IPS-15b (cell line): ENCODE data around the gene THSD4.

Experiments used
- H3K27me3 ChIP-seq: one replicate; pipeline ENCODE4 v1.6.1; 2013; ENCODE audit warnings: low read length; ENCODE audit not compliant: control insufficient read depth, insufficient read depth
- H3K36me3 ChIP-seq: one replicate; pipeline ENCODE4 v1.6.1; 2013; ENCODE audit warnings: low read length; ENCODE audit not compliant: control insufficient read depth, insufficient read depth
- H3K4me1 ChIP-seq: one replicate; pipeline ENCODE4 v1.6.1; 2013; ENCODE audit warnings: mild to moderate bottlenecking, low read length; ENCODE audit not compliant: control insufficient read depth, insufficient read depth
- H3K4me3 ChIP-seq: one replicate; pipeline ENCODE4 v1.5.1; 2013; ENCODE audit warnings: low read depth, low read length
- H3K9ac ChIP-seq: one replicate; pipeline ENCODE4 v1.6.1; 2013; ENCODE audit warnings: low read depth, mild to moderate bottlenecking, low read length
- H3K9me3 ChIP-seq: one replicate; pipeline ENCODE4 v1.6.1; 2013; ENCODE audit warnings: mild to moderate bottlenecking, low read length; ENCODE audit not compliant: control insufficient read depth, insufficient read depth

Gene THSD4

DNA sequence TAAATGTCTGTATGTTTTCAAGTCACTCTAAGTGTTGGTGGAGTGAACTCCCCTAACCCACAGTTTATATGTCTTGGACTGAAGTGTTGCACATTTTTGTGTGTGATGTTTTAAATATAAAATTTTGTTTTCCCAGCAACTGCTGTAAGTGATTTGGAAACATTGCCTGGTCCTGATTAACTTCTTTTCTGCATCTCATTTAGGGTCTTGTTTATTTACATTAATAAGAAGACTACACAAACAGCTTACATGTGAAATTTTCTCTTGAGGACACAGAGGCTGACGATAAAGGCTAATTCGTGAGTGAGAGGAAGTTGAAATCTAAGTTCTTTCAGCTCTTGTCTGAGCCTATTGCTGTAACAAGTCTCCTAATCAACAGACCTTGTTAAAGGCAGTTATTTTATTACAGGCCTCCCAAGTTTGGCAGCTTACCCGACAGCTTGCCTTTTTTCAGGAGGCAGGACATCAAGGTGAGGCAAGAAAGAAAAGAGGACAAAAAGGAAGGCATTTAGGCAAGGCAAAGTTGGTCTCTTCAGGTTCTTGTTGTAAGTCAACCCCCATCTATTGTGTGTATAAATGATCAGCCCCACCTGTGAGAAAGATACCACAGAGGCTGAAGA is 517.4 kb downstream of the THSD4 start:
- Histone ChIP-seq H3K9me3 (no peaks in the 10 kb centered on the region), H3K9ac (no peak overlapping the region), H3K27me3 (no peaks in the 10 kb centered on the region), H3K4me1 (no peaks in the 10 kb centered on the region), H3K4me3 (no peak overlapping the region), H3K36me3 (no peaks in the 10 kb centered on the region)

DNA sequence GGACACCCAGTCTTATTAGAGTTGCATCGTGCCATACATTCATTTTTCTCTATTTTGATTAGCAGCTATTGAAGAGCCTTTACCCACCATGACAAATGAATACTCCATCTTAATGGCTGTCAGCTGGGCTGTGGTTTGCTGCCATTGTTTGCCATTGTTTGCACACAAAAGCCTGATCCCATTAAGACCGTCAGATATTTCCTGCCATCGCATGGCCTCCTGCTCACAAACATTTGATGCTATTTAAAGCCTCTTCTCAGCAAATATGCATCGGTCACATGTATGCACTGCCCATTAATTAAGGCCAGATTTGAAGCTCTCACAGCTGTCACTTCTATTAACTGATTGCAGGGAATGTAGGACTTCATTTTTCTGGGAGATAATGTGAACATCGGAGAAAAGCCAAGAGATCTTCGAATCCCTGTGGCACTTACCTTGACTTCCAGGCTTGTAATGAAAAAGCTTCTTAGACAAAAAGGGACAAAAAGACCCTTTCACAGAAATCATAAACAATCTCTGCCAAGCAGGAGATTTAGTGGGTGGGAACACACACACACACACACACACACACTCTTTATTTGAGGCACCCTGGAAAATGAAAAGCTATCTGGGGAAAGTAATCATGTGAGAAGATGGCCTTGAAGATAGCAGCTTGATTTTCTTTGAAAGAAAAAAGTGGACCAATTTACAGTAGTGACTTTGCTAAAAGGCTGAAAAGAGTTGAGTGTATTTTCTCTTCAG is 519.7 kb downstream of the THSD4 start:
- H3K9me3 ChIP-seq, result no peaks in the 10 kb centered on the region
- H3K9ac ChIP-seq, result no peak overlapping the region
- no peaks in the 10 kb centered on the region for H3K27me3 ChIP-seq
- H3K4me1 ChIP-seq, result no peaks in the 10 kb centered on the region
- no peaks in the 10 kb centered on the region for H3K36me3 ChIP-seq
- no peak overlapping the region for H3K4me3 ChIP-seq

DNA sequence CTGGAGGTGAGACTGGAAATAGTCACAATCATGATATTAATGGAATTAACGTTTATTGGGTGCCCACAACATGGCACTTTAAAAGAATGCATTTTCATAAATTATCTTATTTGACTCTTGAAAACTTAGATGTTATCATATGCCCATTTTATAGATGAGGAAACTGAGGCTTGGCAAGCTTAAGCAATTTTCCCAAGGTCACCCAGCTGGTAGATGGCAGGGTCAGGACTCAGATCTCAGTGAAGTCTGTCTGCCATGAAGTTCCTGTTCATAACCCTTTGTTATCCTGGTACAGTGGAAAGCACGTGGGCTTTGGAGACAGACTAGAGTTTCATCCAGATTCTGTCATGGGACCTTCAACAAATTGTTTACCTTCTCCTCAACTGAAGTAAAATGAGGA is 520.5 kb downstream of the THSD4 start:
- Histone ChIP-seq H3K9ac (no peak overlapping the region), H3K36me3 (no peaks in the 10 kb centered on the region), H3K27me3 (no peaks in the 10 kb centered on the region), H3K4me1 (no peaks in the 10 kb centered on the region), H3K9me3 (no peaks in the 10 kb centered on the region), H3K4me3 (no peak overlapping the region)

DNA sequence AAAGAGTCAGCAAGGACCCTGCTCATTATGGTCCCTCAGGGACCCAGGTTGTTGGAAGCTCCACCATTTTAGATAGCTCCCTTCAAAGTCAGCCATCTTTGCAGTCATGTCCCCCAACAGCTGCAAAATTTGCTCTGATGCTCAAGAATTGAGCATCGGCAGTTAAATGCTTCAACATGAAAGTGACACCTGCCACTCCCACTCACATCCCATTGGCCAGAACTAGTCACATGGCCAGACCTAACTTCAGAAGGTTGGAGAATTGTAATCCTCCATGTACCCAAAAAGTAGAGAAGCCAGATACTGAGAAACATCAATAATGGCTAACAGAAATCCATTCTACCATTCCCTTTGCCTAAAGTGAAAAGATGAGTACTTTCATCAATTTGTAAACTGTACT is 523.6 kb downstream of the THSD4 start:
- Histone ChIP-seq H3K9me3 (no peaks in the 10 kb centered on the region), H3K27me3 (no peaks in the 10 kb centered on the region), H3K36me3 (no peaks in the 10 kb centered on the region)

DNA sequence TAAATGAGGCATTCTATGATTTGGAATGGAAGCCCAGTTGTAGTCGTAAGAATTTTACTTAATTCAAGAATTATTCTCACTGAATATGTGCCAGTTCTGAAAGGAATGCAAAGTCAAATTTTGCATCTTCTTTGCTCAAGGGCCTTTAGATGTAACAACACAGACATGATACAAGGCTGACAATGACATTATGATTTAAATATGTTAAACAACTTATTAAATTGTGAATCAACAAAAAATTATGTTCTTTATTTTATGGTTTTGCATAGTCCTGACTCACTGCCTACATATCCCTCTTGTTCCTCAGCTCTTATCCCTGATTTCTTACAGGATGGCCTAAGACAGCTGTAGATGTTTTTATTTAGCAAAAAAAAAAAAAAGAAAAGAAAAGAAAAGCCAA is 524.2 kb downstream of the THSD4 start:
- H3K9me3 ChIP-seq, result no peaks in the 10 kb centered on the region
- H3K4me3 ChIP-seq, result no peak overlapping the region
- no peak overlapping the region for H3K9ac ChIP-seq
- no peaks in the 10 kb centered on the region for H3K27me3 ChIP-seq
- H3K4me1 ChIP-seq, result no peaks in the 10 kb centered on the region
- H3K36me3 ChIP-seq, result no peaks in the 10 kb centered on the region

More for the DNA sequence above, 523.6 kb downstream of the THSD4 start:
- Histone ChIP-seq H3K4me1 (no peaks in the 10 kb centered on the region), H3K9ac (no peak overlapping the region), H3K4me3 (no peak overlapping the region)

DNA sequence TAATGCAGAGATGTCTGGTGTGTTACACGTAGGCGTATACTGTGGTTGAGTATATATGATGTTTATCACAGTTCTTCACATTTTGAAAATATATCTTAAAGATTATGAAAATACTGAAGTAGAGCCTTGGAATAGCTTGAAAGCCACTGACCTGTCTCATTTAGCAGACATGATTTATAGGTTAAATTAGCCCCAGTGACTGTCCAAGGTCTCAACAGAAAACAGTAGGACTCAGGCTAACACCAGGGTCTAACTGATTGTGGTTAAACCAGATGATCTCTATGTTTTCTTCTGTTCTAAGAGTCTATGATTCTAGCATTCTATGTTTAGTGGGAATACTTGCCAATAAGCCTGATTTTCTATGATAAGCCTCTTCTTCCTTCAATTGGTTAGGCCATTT is 528.6 kb downstream of the THSD4 start:
- Histone ChIP-seq H3K9ac (no peak overlapping the region), H3K4me3 (no peak overlapping the region), H3K9me3 (no peaks in the 10 kb centered on the region), H3K4me1 (peaks cover 10% of the 10 kb centered on the region), H3K27me3 (no peaks in the 10 kb centered on the region), H3K36me3 (no peaks in the 10 kb centered on the region)

DNA sequence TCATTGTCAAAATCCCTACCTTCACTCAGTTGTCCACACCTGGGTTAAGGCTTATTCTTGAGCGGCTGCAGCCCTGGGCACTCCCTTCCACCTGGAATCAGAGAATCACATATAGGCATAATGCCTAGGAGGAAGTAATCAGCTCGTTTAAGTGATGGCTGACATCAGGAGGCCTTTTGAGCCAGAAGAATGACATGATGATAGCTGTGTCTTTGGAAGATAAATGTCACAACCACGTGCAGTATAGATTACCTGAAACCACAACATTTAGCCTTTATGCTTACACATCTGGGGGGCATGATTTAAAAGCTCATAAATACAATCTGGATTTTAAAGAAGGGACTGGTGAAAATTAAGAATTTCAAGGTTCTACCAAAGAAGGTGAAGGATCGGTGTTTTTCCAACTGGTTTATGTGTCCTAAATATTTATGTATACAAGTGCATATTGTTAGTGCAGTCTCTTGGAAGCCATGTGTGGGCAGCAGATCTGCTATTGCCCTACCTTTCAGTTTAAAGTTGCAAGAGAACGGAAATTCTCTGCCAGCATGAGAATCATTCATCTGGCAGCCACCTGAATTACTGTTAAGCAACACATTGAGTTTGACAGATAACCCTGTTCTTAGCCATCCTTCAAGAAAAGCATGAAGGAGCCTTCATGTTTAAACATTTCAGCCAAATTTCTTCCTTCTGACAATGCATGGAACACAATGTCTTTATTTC is 531.7 kb downstream of the THSD4 start:
- Histone ChIP-seq H3K27me3 (no peaks in the 10 kb centered on the region), H3K4me3 (no peak overlapping the region), H3K4me1 (peaks cover 10% of the 10 kb centered on the region), H3K9ac (no peak overlapping the region), H3K9me3 (no peaks in the 10 kb centered on the region), H3K36me3 (no peaks in the 10 kb centered on the region)

DNA sequence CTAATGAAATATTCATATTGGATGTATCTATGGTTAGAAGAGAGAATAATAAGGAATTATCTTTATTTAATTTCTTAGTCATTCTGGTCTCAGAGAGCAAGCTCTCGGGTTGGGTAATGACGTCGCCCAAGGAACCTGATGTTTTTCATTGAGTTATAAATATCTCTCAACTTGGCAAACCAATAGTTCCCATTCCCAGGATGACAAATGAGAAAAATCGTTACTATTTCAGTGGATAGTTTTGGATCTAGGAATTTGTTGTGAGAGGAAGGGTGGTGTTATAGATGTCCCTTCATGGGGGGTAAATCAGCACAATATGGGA is 532.2 kb downstream of the THSD4 start:
- no peaks in the 10 kb centered on the region for H3K27me3 ChIP-seq
- H3K4me3 ChIP-seq, result no peak overlapping the region
- no peaks in the 10 kb centered on the region for H3K36me3 ChIP-seq
- no peaks in the 10 kb centered on the region for H3K9me3 ChIP-seq
- peaks cover 10% of the 10 kb centered on the region for H3K4me1 ChIP-seq
- no peak overlapping the region for H3K9ac ChIP-seq

DNA sequence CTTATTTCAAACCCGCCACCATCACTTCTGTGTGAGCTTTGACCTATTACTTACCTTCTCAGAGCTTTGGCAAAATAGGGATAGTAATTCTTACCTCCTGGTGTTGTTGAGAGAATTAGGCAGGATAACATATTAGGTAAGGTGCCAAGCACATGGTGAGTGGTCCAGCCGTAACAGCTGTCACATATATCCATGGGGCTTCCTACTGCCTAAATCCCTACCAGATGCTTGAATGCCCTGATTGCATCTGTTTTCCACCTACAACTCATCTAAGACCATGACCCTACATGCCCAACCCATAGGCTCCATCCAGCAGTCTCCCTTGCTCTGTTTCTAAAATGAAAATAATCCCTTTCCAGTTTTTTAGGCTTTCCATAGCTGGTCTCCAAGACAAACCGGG is 532.8 kb downstream of the THSD4 start:
- Histone ChIP-seq H3K4me1 (peaks cover 10% of the 10 kb centered on the region), H3K9ac (no peak overlapping the region), H3K27me3 (no peaks in the 10 kb centered on the region), H3K4me3 (no peak overlapping the region), H3K36me3 (no peaks in the 10 kb centered on the region), H3K9me3 (no peaks in the 10 kb centered on the region)

DNA sequence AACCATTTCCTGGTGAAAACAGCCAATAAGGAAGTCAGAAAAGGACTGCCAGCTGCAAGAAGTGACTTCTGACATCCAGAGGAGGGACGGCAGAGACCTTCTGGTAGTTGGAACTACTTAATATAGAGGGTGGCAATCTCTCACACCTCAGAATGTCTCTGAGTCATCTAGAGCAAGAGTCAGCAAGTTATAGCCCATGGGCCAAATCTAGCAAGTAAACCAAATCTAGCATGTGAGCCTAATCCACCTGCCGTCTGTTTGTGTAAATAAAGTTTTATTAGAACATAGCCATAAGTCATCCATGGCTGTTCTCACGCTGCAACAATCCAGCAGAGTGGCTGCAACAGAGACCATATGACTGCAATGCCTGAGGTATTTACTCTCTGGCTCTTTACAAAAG is 534.6 kb downstream of the THSD4 start:
- no peaks in the 10 kb centered on the region for H3K27me3 ChIP-seq
- no peaks in the 10 kb centered on the region for H3K36me3 ChIP-seq
- no peaks in the 10 kb centered on the region for H3K9me3 ChIP-seq
- H3K9ac ChIP-seq, result no peak overlapping the region
- H3K4me1 ChIP-seq, result peaks cover 10% of the 10 kb centered on the region
- no peak overlapping the region for H3K4me3 ChIP-seq

DNA sequence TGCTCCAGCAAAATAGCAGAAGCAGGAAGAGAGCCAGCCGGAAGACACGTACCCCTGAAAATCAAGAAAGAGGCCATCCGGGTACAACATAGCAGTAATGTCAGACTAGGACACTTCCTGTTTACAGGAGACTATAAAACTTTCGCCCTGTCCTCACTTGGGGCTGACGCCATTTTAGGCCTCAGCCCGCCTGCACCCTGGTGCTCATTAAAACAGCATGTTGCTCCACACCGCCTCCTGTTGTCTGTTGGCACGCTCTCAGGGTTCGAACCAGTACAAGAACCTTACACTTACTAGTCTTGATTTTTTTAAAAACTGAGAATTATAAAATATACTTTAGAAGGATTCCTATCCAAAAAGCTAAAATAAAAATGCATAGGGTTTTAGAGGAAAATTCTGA is 535.3 kb downstream of the THSD4 start:
- H3K36me3 ChIP-seq, result no peaks in the 10 kb centered on the region
- H3K4me1 ChIP-seq, result peaks cover 10% of the 10 kb centered on the region
- H3K9ac ChIP-seq, result no peak overlapping the region
- H3K9me3 ChIP-seq, result no peaks in the 10 kb centered on the region
- no peak overlapping the region for H3K4me3 ChIP-seq
- H3K27me3 ChIP-seq, result no peaks in the 10 kb centered on the region

DNA sequence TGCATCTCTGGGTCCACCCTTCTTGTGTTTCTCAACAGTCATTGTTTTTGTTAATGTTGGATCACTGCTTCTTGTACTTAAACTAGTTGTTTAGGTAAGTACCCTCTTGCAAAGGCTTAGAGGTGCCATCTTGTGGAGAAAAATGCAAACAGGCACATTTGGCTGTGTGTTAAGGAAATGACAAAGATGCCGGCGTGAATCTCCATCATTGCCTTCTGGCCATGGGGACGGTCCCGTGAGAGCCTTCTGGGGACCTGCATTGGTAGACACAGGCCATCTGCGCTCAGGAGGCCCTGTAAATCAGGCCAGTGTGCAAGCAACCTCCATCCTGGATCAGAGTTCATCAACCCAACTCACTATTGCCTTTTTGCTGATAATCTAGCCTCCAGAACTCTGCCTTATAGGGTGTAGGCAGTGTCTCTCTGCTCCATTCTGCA is 536.5 kb downstream of the THSD4 start:
- H3K4me3 ChIP-seq, result no peak overlapping the region
- no peak overlapping the region for H3K9ac ChIP-seq
- H3K27me3 ChIP-seq, result no peaks in the 10 kb centered on the region
- H3K4me1 ChIP-seq, result peaks cover 10% of the 10 kb centered on the region
- H3K9me3 ChIP-seq, result no peaks in the 10 kb centered on the region
- H3K36me3 ChIP-seq, result no peaks in the 10 kb centered on the region
